ENCODE measurements around the gene NCEH1.
A peak's percentile ranks its signal among the peaks of the same experiment; 100 is the strongest.

DNA sequence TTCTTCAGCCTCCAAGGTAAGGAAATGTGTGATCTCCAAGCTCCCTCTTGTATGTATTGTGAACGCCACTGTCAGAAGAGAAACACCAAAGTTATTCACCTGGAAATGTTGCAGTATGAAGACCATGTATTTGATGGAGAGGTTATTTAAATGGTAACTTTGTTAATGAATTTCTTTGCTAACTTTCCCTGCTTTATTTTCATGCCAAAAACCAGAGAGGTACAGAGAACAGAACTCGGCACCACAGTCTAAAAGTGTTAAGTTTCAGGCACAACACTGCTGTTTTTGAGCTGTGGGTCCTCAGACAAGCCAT lies 114.5 kb downstream of the NCEH1 start:
- TF ChIP-seq, protein P1, sequence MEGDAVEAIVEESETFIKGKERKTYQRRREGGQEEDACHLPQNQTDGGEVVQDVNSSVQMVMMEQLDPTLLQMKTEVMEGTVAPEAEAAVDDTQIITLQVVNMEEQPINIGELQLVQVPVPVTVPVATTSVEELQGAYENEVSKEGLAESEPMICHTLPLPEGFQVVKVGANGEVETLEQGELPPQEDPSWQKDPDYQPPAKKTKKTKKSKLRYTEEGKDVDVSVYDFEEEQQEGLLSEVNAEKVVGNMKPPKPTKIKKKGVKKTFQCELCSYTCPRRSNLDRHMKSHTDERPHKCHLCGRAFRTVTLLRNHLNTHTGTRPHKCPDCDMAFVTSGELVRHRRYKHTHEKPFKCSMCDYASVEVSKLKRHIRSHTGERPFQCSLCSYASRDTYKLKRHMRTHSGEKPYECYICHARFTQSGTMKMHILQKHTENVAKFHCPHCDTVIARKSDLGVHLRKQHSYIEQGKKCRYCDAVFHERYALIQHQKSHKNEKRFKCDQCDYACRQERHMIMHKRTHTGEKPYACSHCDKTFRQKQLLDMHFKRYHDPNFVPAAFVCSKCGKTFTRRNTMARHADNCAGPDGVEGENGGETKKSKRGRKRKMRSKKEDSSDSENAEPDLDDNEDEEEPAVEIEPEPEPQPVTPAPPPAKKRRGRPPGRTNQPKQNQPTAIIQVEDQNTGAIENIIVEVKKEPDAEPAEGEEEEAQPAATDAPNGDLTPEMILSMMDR (IDR thresholded peaks at IDR 0.05) = peak; percentile 28
- TF ChIP-seq POLR2AphosphoS5 (IDR thresholded peaks at IDR 0.05; ENCODE audit: low read depth, low read length) (no peak), SIN3A (IDR thresholded peaks at IDR 0.05; ENCODE audit: borderline replicate concordance, insufficient read depth, low read depth, low read length) (no peak), TCF7L2 (IDR thresholded peaks at IDR 0.05; ENCODE audit: low read depth, low read length) (no peak)
- TF ChIP-seq, protein P2, sequence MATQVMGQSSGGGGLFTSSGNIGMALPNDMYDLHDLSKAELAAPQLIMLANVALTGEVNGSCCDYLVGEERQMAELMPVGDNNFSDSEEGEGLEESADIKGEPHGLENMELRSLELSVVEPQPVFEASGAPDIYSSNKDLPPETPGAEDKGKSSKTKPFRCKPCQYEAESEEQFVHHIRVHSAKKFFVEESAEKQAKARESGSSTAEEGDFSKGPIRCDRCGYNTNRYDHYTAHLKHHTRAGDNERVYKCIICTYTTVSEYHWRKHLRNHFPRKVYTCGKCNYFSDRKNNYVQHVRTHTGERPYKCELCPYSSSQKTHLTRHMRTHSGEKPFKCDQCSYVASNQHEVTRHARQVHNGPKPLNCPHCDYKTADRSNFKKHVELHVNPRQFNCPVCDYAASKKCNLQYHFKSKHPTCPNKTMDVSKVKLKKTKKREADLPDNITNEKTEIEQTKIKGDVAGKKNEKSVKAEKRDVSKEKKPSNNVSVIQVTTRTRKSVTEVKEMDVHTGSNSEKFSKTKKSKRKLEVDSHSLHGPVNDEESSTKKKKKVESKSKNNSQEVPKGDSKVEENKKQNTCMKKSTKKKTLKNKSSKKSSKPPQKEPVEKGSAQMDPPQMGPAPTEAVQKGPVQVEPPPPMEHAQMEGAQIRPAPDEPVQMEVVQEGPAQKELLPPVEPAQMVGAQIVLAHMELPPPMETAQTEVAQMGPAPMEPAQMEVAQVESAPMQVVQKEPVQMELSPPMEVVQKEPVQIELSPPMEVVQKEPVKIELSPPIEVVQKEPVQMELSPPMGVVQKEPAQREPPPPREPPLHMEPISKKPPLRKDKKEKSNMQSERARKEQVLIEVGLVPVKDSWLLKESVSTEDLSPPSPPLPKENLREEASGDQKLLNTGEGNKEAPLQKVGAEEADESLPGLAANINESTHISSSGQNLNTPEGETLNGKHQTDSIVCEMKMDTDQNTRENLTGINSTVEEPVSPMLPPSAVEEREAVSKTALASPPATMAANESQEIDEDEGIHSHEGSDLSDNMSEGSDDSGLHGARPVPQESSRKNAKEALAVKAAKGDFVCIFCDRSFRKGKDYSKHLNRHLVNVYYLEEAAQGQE (IDR thresholded peaks at IDR 0.05; ENCODE audit: insufficient read depth in 1 of 2, low read depth in 2 of 2, low read length in 1 of 2) = no peak
